Stimulated activated CD8-positive, alpha-beta memory T cell treated with anti-CD3 and anti-CD28 coated beads, Interleukin-15, amount 100 ng/mL, for 48 hours (primary cell): ENCODE results near the gene ABCB8.

ENCODE experiments used
- DNase-seq, 2 donors: peaks; one replicate each; pipeline ENCODE4 v3.0.0-alpha.2; 2020; ENCODE audit warnings: low read depth in 2 of 2

The ABCB8 gene

GRCh38 chr7:151074817-151075661 is 46.8 kb downstream of the ABCB8 start:
- DNase-seq: no peak

- DNase-seq: no peak
Observed at GRCh38 chr7:151075662-151075971, 47.4 kb downstream of the ABCB8 start.

GRCh38 chr7:151075978-151076426 is 47.8 kb downstream of the ABCB8 start:
- DNase-seq: no peak

- DNase-seq: no peak
Observed at GRCh38 chr7:151076863-151077704, 48.8 kb downstream of the ABCB8 start.

- no peak for DNase-seq
Observed at GRCh38 chr7:151077705-151078232, 49.5 kb downstream of the ABCB8 start.

- DNase-seq: no peak
Observed at GRCh38 chr7:151078233-151079040, 50.2 kb downstream of the ABCB8 start.

- DNase-seq: no peak
Observed at GRCh38 chr7:151079199-151079910, 51.1 kb downstream of the ABCB8 start.

- DNase-seq: no peak
Observed at GRCh38 chr7:151080067-151080521, 51.8 kb downstream of the ABCB8 start.

- peak; percentile 85 to 87 for DNase-seq
Observed at GRCh38 chr7:151080522-151081169, 52.4 kb downstream of the ABCB8 start, which contains the start of gene FASTK. TSS of gene FASTK (minus strand) at chr7:151080809. CDS start at chr7:151080766, 43 bp downstream.

GRCh38 chr7:151081170-151082101 is 53.2 kb downstream of the ABCB8 start:
- no peak for DNase-seq

- no peak for DNase-seq
Observed at GRCh38 chr7:151082141-151083070, 54.2 kb downstream of the ABCB8 start.

- DNase-seq: peak; percentile 73 to 81
Observed at GRCh38 chr7:151083071-151083823, 55.0 kb downstream of the ABCB8 start, which contains the start of gene TMUB1. TSS of gene TMUB1 (minus strand) at chr7:151083493. CDS start at chr7:151082563, 930 bp downstream.

- DNase-seq: no peak
Observed at GRCh38 chr7:151083824-151084160, 55.5 kb downstream of the ABCB8 start.

- no peak for DNase-seq
Observed at GRCh38 chr7:151085329-151085690, 57.1 kb downstream of the ABCB8 start.

- DNase-seq: no peak
Observed at GRCh38 chr7:151085691-151086620, 57.7 kb downstream of the ABCB8 start, which contains the start of gene AGAP3. TSS of gene AGAP3 (plus strand) at chr7:151086475. CDS start at chr7:151086742, 267 bp downstream.

- no peak for DNase-seq
Observed at GRCh38 chr7:151086802-151087244, 58.6 kb downstream of the ABCB8 start.
